Activated CD4-positive, CD25-positive, alpha-beta regulatory T cell treated with anti-CD3 and anti-CD28 coated beads, Interleukin-2, amount 50 U/mL, for 16 hours (primary cell): ENCODE measurements around the gene HMGXB4.
A peak's percentile ranks its signal among the peaks of the same experiment; 100 is the strongest.

Experiments
- DNase-seq: peaks from one replicate; pipeline ENCODE4 v3.0.0-alpha.2; 2020; ENCODE audit warnings: low read depth, low spot score

Gene HMGXB4

GRCh38 chr22:35258191-35258988, 1.1 kb downstream of the HMGXB4 start:
- DNase-seq = no peak

GRCh38 chr22:35264986-35265385, 7.7 kb downstream of the HMGXB4 start:
- DNase-seq = no peak

GRCh38 chr22:35266277-35266676, 9.0 kb downstream of the HMGXB4 start:
- no peak for DNase-seq

- DNase-seq = no peak
These were observed 12.3 kb downstream of the HMGXB4 start for GRCh38 chr22:35269630-35270029.

GRCh38 chr22:35274154-35274871, 17.0 kb downstream of the HMGXB4 start:
- DNase-seq = no peak

GRCh38 chr22:35275580-35275979, 18.3 kb downstream of the HMGXB4 start:
- no peak for DNase-seq

- DNase-seq = no peak
These were observed 18.7 kb downstream of the HMGXB4 start for GRCh38 chr22:35276019-35276418.

- no peak for DNase-seq
These were observed 30.8 kb downstream of the HMGXB4 start for GRCh38 chr22:35288116-35288515.

- no peak for DNase-seq
These were observed 35.5 kb downstream of the HMGXB4 start for GRCh38 chr22:35292786-35293185.

GRCh38 chr22:35296051-35296450, 38.8 kb downstream of the HMGXB4 start:
- no peak for DNase-seq

- DNase-seq = peak; percentile 21
These were observed 42.0 kb downstream of the HMGXB4 start for GRCh38 chr22:35299217-35299672.

- peak; percentile 92 for DNase-seq
These were observed 42.6 kb downstream of the HMGXB4 start, which contains the start of gene TOM1 for GRCh38 chr22:35299673-35300499. Gene TOM1, plus strand, starts transcription at chr22:35299894. Its CDS starts 35 bp downstream, at chr22:35299929.

GRCh38 chr22:35301372-35301874, 44.1 kb downstream of the HMGXB4 start:
- no peak for DNase-seq

GRCh38 chr22:35303029-35303624, 45.8 kb downstream of the HMGXB4 start:
- DNase-seq = no peak

GRCh38 chr22:35305525-35306070, 48.3 kb downstream of the HMGXB4 start:
- no peak for DNase-seq

GRCh38 chr22:35306350-35306967, 49.2 kb downstream of the HMGXB4 start:
- DNase-seq = no peak

GRCh38 chr22:35307372-35307771, 50.1 kb downstream of the HMGXB4 start:
- no peak for DNase-seq

- no peak for DNase-seq
These were observed 50.6 kb downstream of the HMGXB4 start for GRCh38 chr22:35307892-35308291.

GRCh38 chr22:35308480-35309021, 51.3 kb downstream of the HMGXB4 start:
- DNase-seq = no peak
